ENCODE results near the gene NOL3.

NOL3 gene

GRCh38 chr16:67154578-67155294 is 15.6 kb upstream of the NOL3 start:
- peaks cover 7% of the 10 kb centered on the region for H3K4me1 ChIP-seq (ENCODE audit: control insufficient read depth, insufficient read depth, low read length)
- H3K4me3 ChIP-seq (ENCODE audit: insufficient read depth, low read depth, low read length): peak overlapping the region; percentile 14
- WGBS, 2 experiments: 21 to 22% methylated on average over 61 of the region's 61 CpGs
- H3K27ac ChIP-seq (ENCODE audit: insufficient read depth, low read depth, low read length, poor library complexity, severe bottlenecking): no peak overlapping the region
- no peaks in the 10 kb centered on the region for H3K9me3 ChIP-seq (ENCODE audit: control insufficient read depth, low read length)
- H3K36me3 ChIP-seq (ENCODE audit: control insufficient read depth, insufficient read depth, low read length): no peaks in the 10 kb centered on the region
- H3K27me3 ChIP-seq (ENCODE audit: control insufficient read depth, insufficient read depth, low read length, poor library complexity, severe bottlenecking): peaks cover 100% of the 10 kb centered on the region

- no peak overlapping the region for H3K27ac ChIP-seq (ENCODE audit: insufficient read depth, low read depth, low read length, poor library complexity, severe bottlenecking)
- no peaks in the 10 kb centered on the region for H3K9me3 ChIP-seq (ENCODE audit: control insufficient read depth, low read length)
- 6% methylated on average over 74 of the region's 74 CpGs for WGBS, 2 experiments
- H3K4me3 ChIP-seq (ENCODE audit: insufficient read depth, low read depth, low read length): peak overlapping the region; percentile 14
- H3K4me1 ChIP-seq (ENCODE audit: control insufficient read depth, insufficient read depth, low read length): peaks cover 9% of the 10 kb centered on the region
- H3K36me3 ChIP-seq (ENCODE audit: control insufficient read depth, insufficient read depth, low read length): no peaks in the 10 kb centered on the region
- peaks cover 100% of the 10 kb centered on the region for H3K27me3 ChIP-seq (ENCODE audit: control insufficient read depth, insufficient read depth, low read length, poor library complexity, severe bottlenecking)
Measured at GRCh38 chr16:67155295-67156142, 14.8 kb upstream of the NOL3 start.

- Histone ChIP-seq H3K4me3 (ENCODE audit: insufficient read depth, low read depth, low read length) (no peak overlapping the region), H3K27me3 (ENCODE audit: control insufficient read depth, insufficient read depth, low read length, poor library complexity, severe bottlenecking) (peaks cover 100% of the 10 kb centered on the region), H3K9me3 (ENCODE audit: control insufficient read depth, low read length) (no peaks in the 10 kb centered on the region), H3K4me1 (ENCODE audit: control insufficient read depth, insufficient read depth, low read length) (peaks cover 9% of the 10 kb centered on the region), H3K36me3 (ENCODE audit: control insufficient read depth, insufficient read depth, low read length) (no peaks in the 10 kb centered on the region), H3K27ac (ENCODE audit: insufficient read depth, low read depth, low read length, poor library complexity, severe bottlenecking) (no peak overlapping the region)
- whole genome bisulfite sequencing, 2 experiments: 58 to 59% methylated on average over 15 of the region's 15 CpGs
Measured at GRCh38 chr16:67156143-67156844, 14.0 kb upstream of the NOL3 start.

GRCh38 chr16:67157106-67157748 is 13.1 kb upstream of the NOL3 start:
- H3K27ac ChIP-seq (ENCODE audit: insufficient read depth, low read depth, low read length, poor library complexity, severe bottlenecking): no peak overlapping the region
- H3K9me3 ChIP-seq (ENCODE audit: control insufficient read depth, low read length): no peaks in the 10 kb centered on the region
- peaks cover 9% of the 10 kb centered on the region for H3K4me1 ChIP-seq (ENCODE audit: control insufficient read depth, insufficient read depth, low read length)
- H3K36me3 ChIP-seq (ENCODE audit: control insufficient read depth, insufficient read depth, low read length): no peaks in the 10 kb centered on the region
- 52 to 56% methylated on average over 7 of the region's 7 CpGs for WGBS, 2 experiments
- H3K4me3 ChIP-seq (ENCODE audit: insufficient read depth, low read depth, low read length): no peak overlapping the region
- H3K27me3 ChIP-seq (ENCODE audit: control insufficient read depth, insufficient read depth, low read length, poor library complexity, severe bottlenecking): peaks cover 100% of the 10 kb centered on the region

GRCh38 chr16:67157892-67158635 is 12.3 kb upstream of the NOL3 start:
- 54 to 57% methylated on average over 6 to 7 of the region's 7 CpGs for WGBS, 2 experiments
- Histone ChIP-seq H3K27me3 (ENCODE audit: control insufficient read depth, insufficient read depth, low read length, poor library complexity, severe bottlenecking) (peaks cover 100% of the 10 kb centered on the region), H3K36me3 (ENCODE audit: control insufficient read depth, insufficient read depth, low read length) (no peaks in the 10 kb centered on the region), H3K9me3 (ENCODE audit: control insufficient read depth, low read length) (no peaks in the 10 kb centered on the region), H3K4me1 (ENCODE audit: control insufficient read depth, insufficient read depth, low read length) (peaks cover 9% of the 10 kb centered on the region), H3K27ac (ENCODE audit: insufficient read depth, low read depth, low read length, poor library complexity, severe bottlenecking) (no peak overlapping the region), H3K4me3 (ENCODE audit: insufficient read depth, low read depth, low read length) (no peak overlapping the region)

GRCh38 chr16:67158637-67159600 is 11.4 kb upstream of the NOL3 start:
- Histone ChIP-seq H3K4me1 (ENCODE audit: control insufficient read depth, insufficient read depth, low read length) (peaks cover 14% of the 10 kb centered on the region), H3K9me3 (ENCODE audit: control insufficient read depth, low read length) (no peaks in the 10 kb centered on the region), H3K27ac (ENCODE audit: insufficient read depth, low read depth, low read length, poor library complexity, severe bottlenecking) (no peak overlapping the region), H3K27me3 (ENCODE audit: control insufficient read depth, insufficient read depth, low read length, poor library complexity, severe bottlenecking) (peaks cover 100% of the 10 kb centered on the region), H3K36me3 (ENCODE audit: control insufficient read depth, insufficient read depth, low read length) (no peaks in the 10 kb centered on the region), H3K4me3 (ENCODE audit: insufficient read depth, low read depth, low read length) (peak overlapping the region; percentile 54)
- 5% methylated on average over 34 of the region's 34 CpGs for WGBS, 2 experiments

- H3K27ac ChIP-seq (ENCODE audit: insufficient read depth, low read depth, low read length, poor library complexity, severe bottlenecking): no peak overlapping the region
- 24 to 25% methylated on average over 25 of the region's 25 CpGs for WGBS, 2 experiments
- peaks cover 19% of the 10 kb centered on the region for H3K4me1 ChIP-seq (ENCODE audit: control insufficient read depth, insufficient read depth, low read length)
- H3K36me3 ChIP-seq (ENCODE audit: control insufficient read depth, insufficient read depth, low read length): no peaks in the 10 kb centered on the region
- H3K27me3 ChIP-seq (ENCODE audit: control insufficient read depth, insufficient read depth, low read length, poor library complexity, severe bottlenecking): peaks cover 100% of the 10 kb centered on the region
- H3K4me3 ChIP-seq (ENCODE audit: insufficient read depth, low read depth, low read length): no peak overlapping the region
- no peaks in the 10 kb centered on the region for H3K9me3 ChIP-seq (ENCODE audit: control insufficient read depth, low read length)
Measured at GRCh38 chr16:67161595-67162058, 8.7 kb upstream of the NOL3 start.

- Histone ChIP-seq H3K27ac (ENCODE audit: insufficient read depth, low read depth, low read length, poor library complexity, severe bottlenecking) (no peak overlapping the region), H3K27me3 (ENCODE audit: control insufficient read depth, insufficient read depth, low read length, poor library complexity, severe bottlenecking) (peaks cover 100% of the 10 kb centered on the region), H3K4me3 (ENCODE audit: insufficient read depth, low read depth, low read length) (peak overlapping the region; percentile 32), H3K9me3 (ENCODE audit: control insufficient read depth, low read length) (no peaks in the 10 kb centered on the region), H3K4me1 (ENCODE audit: control insufficient read depth, insufficient read depth, low read length) (peaks cover 19% of the 10 kb centered on the region), H3K36me3 (ENCODE audit: control insufficient read depth, insufficient read depth, low read length) (no peaks in the 10 kb centered on the region)
- 6 to 7% methylated on average over 44 of the region's 44 CpGs for WGBS, 2 experiments
Measured at GRCh38 chr16:67162506-67163163, 7.7 kb upstream of the NOL3 start.
